HG02885 (cell line): ENCODE results near the gene CADM2.

Experiments used
- ATAC-seq: cut with Tn5 transposase; IDR thresholded peaks from one replicate; pipeline ENCODE4 v1.9.1; 2021; ENCODE audit warnings: mild to moderate bottlenecking; ENCODE audit not compliant: unreplicated experiment, poor library complexity

The CADM2 gene

GRCh38 chr3:86047161-86047560, 1088.4 kb downstream of the CADM2 start:
- no peak for ATAC-seq

GRCh38 chr3:86051058-86051457, 1092.3 kb downstream of the CADM2 start:
- no peak for ATAC-seq

DNA sequence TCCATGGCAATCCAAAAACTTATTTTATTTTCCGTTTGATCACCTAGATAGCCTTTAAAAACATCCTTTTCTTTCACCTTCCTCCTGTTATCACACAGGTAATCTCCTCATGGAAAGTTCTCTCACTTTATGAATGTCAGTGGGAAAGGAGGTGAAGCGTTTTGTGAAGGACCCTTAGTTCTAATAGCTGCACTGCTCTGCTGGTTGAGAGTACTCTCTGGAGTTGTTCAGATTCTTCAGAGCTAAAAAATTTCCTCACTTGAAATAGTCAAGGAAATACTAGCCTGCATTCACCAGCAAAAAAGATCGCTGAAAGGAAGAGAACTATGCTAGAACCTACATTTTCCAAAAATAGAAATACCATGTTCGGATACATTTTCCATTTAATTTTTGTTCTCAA, 1097.2 kb downstream of the CADM2 start:
- ATAC-seq: no peak

DNA sequence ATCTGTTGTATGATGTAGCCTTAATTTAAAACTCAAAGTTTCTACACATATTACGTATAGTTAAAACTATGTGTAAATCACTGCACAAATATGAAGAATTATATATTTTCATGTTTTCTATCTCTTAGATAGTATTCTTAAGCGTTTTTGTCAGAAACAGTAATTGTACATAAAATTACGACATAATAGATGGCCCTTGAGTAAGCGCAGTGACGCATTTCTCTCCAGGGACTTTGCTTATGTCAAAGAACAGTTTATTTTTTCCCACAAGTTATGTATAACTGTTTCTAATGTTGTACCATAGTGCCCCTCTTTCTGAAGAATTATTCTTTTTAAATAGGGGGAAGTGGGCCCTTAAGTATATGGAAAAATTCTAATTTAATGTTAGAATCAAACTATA, 1098.2 kb downstream of the CADM2 start:
- ATAC-seq: no peak

GRCh38 chr3:86073799-86074198, 1115.0 kb downstream of the CADM2 start:
- ATAC-seq: no peak

DNA sequence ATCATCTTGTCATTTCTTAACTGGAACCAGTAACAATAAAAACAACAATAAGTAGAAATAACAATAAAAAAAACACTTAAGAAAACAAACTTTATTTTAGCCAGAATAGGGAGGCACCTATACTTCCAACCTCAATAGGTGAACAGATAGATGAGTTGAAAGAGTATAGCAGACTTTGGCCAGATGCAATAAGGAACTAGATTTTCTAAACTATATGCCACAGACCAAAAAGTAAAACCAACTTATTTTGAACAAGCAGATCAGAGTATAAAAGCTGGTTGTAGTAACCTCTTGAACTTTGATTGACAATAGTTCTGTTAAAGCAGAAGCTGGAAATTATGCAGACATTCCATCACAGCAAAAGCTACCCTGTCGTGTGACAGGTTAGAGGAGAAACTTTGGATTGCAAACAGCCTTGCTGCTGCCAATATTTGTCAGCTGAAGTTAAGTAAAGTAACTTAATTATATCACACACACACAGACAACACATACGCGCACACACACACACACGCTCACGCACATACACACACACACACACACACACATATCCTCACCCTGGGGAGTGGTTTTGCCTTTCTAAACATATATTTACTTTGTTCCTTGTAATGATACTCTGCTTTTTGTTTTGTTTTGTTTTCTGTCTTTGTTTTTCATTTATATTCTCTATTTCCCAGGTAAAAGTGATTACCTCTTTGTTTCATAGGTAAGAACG, 1128.5 kb downstream of the CADM2 start:
- ATAC-seq: no peak

DNA sequence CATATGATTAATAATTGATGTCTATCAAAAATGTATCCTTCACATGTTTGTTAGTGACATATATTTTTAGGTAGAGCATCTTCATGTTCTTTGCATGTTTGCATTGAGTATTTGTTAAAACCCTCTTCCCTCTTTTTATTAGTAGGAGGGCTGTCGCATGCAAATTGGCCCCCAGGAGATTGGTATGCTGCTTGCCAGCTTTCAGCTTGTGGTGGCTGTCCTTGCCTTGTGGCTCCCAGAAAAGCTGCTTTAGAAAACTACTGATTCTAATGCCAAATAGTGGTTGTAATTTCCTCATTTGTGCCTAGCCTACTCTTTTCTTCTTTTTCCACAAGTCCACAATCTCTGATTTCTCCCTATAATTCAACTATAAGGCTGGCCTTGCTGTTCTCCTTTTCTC, 1145.4 kb downstream of the CADM2 start:
- no peak for ATAC-seq

DNA sequence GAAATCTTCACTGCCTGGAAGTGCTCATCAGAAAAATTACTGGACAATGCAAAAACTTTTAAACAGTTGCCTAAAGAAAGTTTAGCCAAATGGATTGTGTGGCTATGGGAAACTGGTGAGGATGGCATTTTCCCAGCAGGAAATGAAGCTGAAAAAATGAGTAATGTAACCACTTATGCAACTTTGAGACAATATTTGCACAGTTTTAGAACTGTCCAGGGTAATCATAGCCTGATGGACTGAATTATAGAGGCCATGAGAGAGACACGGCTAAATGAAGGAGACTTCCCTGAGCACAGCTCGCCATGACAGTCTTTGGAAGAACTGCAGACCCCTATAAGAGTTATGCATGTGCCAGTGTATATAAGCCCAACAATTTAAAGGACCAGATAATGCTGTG, 1150.6 kb downstream of the CADM2 start:
- no peak for ATAC-seq
